ENCODE data around the gene GRN. TPM values are rescaled to one million over a fixed set of nuclear protein-coding genes. Genes with fewer than 3 reads are reported as not detected.
A peak's percentile ranks its signal among the peaks of the same experiment; 100 is the strongest.

GRN gene
- total and polyA plus RNA-seq, 2 of the 8 experiments (the other 6 are each of a cell fraction or from before 2014, with no cell fraction given) = 108 to 387 TPM

- H3K23me2 ChIP-seq (ENCODE audit: low read depth, low read length) = peaks cover 6% of the 10 kb centered on the region
- H3K14ac ChIP-seq (ENCODE audit: insufficient read length) = no peak overlapping the region
- H4K8ac ChIP-seq (ENCODE audit: extremely low read depth, insufficient read depth, low read length) = no peak overlapping the region; the same call in 1 of the 2 replicates
- peak overlapping the region; percentile 60; the same call in 1 of the 2 replicates for H2BK12ac ChIP-seq (ENCODE audit: low read depth, low read length)
- FAIRE-seq (no peak), DNase-seq (ENCODE audit: low read depth in 1 of 2, low spot score in 2 of 2) (no peak)
- peak overlapping the region in 3 of 4 experiments; percentile 27 to 67 (median 32); a peak in 5 of 8 replicates for H3K4me3 ChIP-seq (ENCODE audit: extremely low read depth in 1 of 4, insufficient read depth in 2 of 4, low read depth in 3 of 4, low read length in 4 of 4)
- no peak overlapping the region for H4K5ac ChIP-seq (ENCODE audit: insufficient read length, low read depth, low read length)
- H3K27me3 ChIP-seq (replicated peaks in 1 of 4; ENCODE audit: control insufficient read depth in 3 of 4, extremely low read depth in 1 of 4, insufficient read depth in 3 of 4, low read length in 3 of 4) = peaks cover 0 to 7% (median 6%) of the 10 kb centered on the region in 4 experiments; a peak in 5 of 7 replicates
- no peak overlapping the region for H3K4ac ChIP-seq (replicated peaks; ENCODE audit: insufficient read length, low read depth, low read length)
- no peak overlapping the region for H2AFZ ChIP-seq (ENCODE audit: low read length)
- no peak overlapping the region for H3K27ac ChIP-seq (ENCODE audit: low read depth, low read length)
- no peaks in the 10 kb centered on the region for H3K9me3 ChIP-seq (ENCODE audit: insufficient read depth in 2 of 2, low read depth in 1 of 2, low read length in 1 of 2)
- no peak overlapping the region for H4K91ac ChIP-seq (replicated peaks; ENCODE audit: insufficient read length, low read length)
- peak overlapping the region; percentile 90 to 93; a peak in 3 of 4 replicates for H3K4me2 ChIP-seq (ENCODE audit: insufficient read depth in 1 of 2, low read depth in 2 of 2, low read length in 2 of 2)
- H3K79me2 ChIP-seq (ENCODE audit: control insufficient read depth in 1 of 2, insufficient read depth in 2 of 2, low read length in 2 of 2) = no peaks in the 10 kb centered on the region
- 63% methylated on average over 5 of the region's 5 CpGs; no CpG with 5 or more reads in 1 of the 2 experiments for WGBS, 2 experiments (ENCODE audit: extremely low coverage in 1 of 2, insufficient coverage in 1 of 2, insufficient read length in 1 of 2, insufficient replicate concordance in 2 of 2, low coverage in 1 of 2, low lambda C conversion rate in 2 of 2, missing lambda C conversion rate in 1 of 2)
- no peak overlapping the region for H2BK120ac ChIP-seq (replicated peaks; ENCODE audit: low read depth, low read length)
- peak overlapping the region; percentile 50; the same call in 1 of the 2 replicates for H2BK15ac ChIP-seq (ENCODE audit: low read length)
- H2BK5ac ChIP-seq (ENCODE audit: low read depth, low read length) = peak overlapping the region; percentile 52; the same call in 1 of the 2 replicates
- H3K23ac ChIP-seq (ENCODE audit: insufficient read length) = no peak overlapping the region
- H3K56ac ChIP-seq (replicated peaks; ENCODE audit: insufficient read length, low read depth, low read length) = no peak overlapping the region
- no peaks in the 10 kb centered on the region for H3K79me1 ChIP-seq (ENCODE audit: low read depth, low read length)
- no peak overlapping the region for H2AK5ac ChIP-seq (ENCODE audit: low read depth, low read length)
- H3K4me1 ChIP-seq (replicated peaks in 1 of 4; ENCODE audit: control insufficient read depth in 3 of 4, insufficient read depth in 4 of 4, low read length in 3 of 4) = peaks cover 7 to 39% (median 26%) of the 10 kb centered on the region in 4 experiments
- no peak overlapping the region for H3K9ac ChIP-seq (replicated peaks in 1 of 4; ENCODE audit: extremely low read depth in 1 of 4, low read depth in 3 of 4, low read length in 3 of 4)
- ChIA-PET POLR2A (ENCODE audit: partially characterized antibody) (interaction anchor here (1.1 to 4.0 kb wide), 6 partner anchors 11 to 148 kb away, joined by 3 to 61 read pairs (median 8); partner anchors contain the start of genes SLC25A39 and UBTF), CTCF (ENCODE audit: partially characterized antibody) (interaction anchor here (0.7 to 3.7 kb wide), 21 partner anchors 8 to 105 kb away, joined by 3 to 24 read pairs (median 3); partner anchors contain the start of gene UBTF)
- no peak overlapping the region for H2BK20ac ChIP-seq (ENCODE audit: low read length)
- peaks cover 0 to 6% of the 10 kb centered on the region in 2 experiments for H4K20me1 ChIP-seq (replicated peaks in 1 of 2; ENCODE audit: control insufficient read depth in 1 of 2, insufficient read depth in 2 of 2, low read length in 2 of 2)
- no peaks in the 10 kb centered on the region for H3K36me3 ChIP-seq (ENCODE audit: control insufficient read depth in 2 of 4, insufficient read depth in 4 of 4, low read length in 3 of 4)
- no peak overlapping the region for H3K18ac ChIP-seq (ENCODE audit: extremely low read depth, low read length)
- no peak for TF ChIP-seq RFX5 (IDR thresholded peaks at IDR 0.05; ENCODE audit: borderline replicate concordance, low read depth, low read length)
- no peak for TF ChIP-seq EZH2 (IDR thresholded peaks at IDR 0.05; ENCODE audit: low read depth, low read length, severe bottlenecking)
- TF ChIP-seq TCF12 (IDR thresholded peaks at IDR 0.05; ENCODE audit: low read depth, low read length) = no peak
- TF ChIP-seq SP4 (IDR thresholded peaks at IDR 0.05; ENCODE audit: low read length) = no peak
- TF ChIP-seq KDM4A (IDR thresholded peaks at IDR 0.05; ENCODE audit: low read depth, low read length, severe bottlenecking) = no peak
- TF ChIP-seq ASH2L (IDR thresholded peaks at IDR 0.05; ENCODE audit: low read length) = no peak
- TF ChIP-seq PHF8 (conservative IDR thresholded peaks at IDR 0.05; ENCODE audit: low read depth, low read length) = no peak
- no peak for TF ChIP-seq CHD1 (IDR thresholded peaks at IDR 0.05; ENCODE audit: low read depth, low read length)
- no peak for TF ChIP-seq EP300 (IDR thresholded peaks at IDR 0.05; ENCODE audit: borderline replicate concordance in 1 of 2, low read depth in 2 of 2, low read length in 2 of 2)
- TF ChIP-seq BCL11A (IDR thresholded peaks at IDR 0.05; ENCODE audit: low read depth in 2 of 2, low read length in 2 of 2) = no peak
- TF ChIP-seq ZNF274 (IDR thresholded peaks at IDR 0.05; ENCODE audit: borderline replicate concordance, extremely low read depth, low read length) = no peak
- TF ChIP-seq RAD21 (IDR thresholded peaks at IDR 0.05 in 1 of 2, conservative IDR thresholded peaks at IDR 0.05 in 1 of 2; ENCODE audit: low read depth in 2 of 2, low read length in 2 of 2) = peak in 1 of 2 experiments; percentile 31; a peak in 2 of 4 replicates
Measured at GRCh38 chr17:44309472-44309871, 35.6 kb upstream of the GRN start.
